Astrocyte (in vitro differentiated cells and primary cell): ENCODE data around the gene CR1L. TPM values are rescaled to one million over a fixed set of nuclear protein-coding genes. Genes with fewer than 3 reads are reported as not detected.
"Not testable (repeated sequence)": the region's sequence is repeated elsewhere in the genome, so short reads cannot be mapped to it uniquely, and the experiment has no call there.

Experiments
- DNase-seq: peaks from one replicate; pipeline ENCODE4 v3.0.0-alpha.2; 2010; ENCODE audit warnings: low read depth
- FAIRE-seq: peaks from 2 replicates; lab custom pipeline; 2011; peaks lifted over from hg19 to GRCh38; lab: Jason Lieb, UNC
- H2AFZ ChIP-seq: 2 replicates; pipeline ENCODE4 v1.6.0; 2012; ENCODE audit warnings: low read depth, low read length, inconsistent platforms
- H3K27ac ChIP-seq: 2 replicates; pipeline ENCODE4 v1.5.1; 2011; ENCODE audit warnings: low read depth, low read length, inconsistent platforms
- H3K27me3 ChIP-seq: 2 replicates; pipeline ENCODE4 v1.6.0; 2011; ENCODE audit warnings: low read length, inconsistent platforms; ENCODE audit not compliant: insufficient read depth
- H3K36me3 ChIP-seq: 2 replicates; pipeline ENCODE4 v1.5.1; 2011; ENCODE audit warnings: low read length, inconsistent platforms; ENCODE audit not compliant: insufficient read depth
- H3K4me1 ChIP-seq: 2 replicates; pipeline ENCODE4 v1.5.1; 2011; ENCODE audit warnings: low read length, inconsistent platforms; ENCODE audit not compliant: insufficient read depth
- H3K4me2 ChIP-seq: 2 replicates; pipeline ENCODE4 v1.6.0; 2012; ENCODE audit warnings: low read length, inconsistent platforms
- H3K4me3 ChIP-seq: 2 replicates; pipeline ENCODE4 v1.5.1; 2011; ENCODE audit warnings: low read depth, mild to moderate bottlenecking, low read length, inconsistent platforms; ENCODE audit not compliant: insufficient read depth
- H3K79me2 ChIP-seq: 2 replicates; pipeline ENCODE4 v1.6.0; 2012; ENCODE audit warnings: mild to moderate bottlenecking, low read length, inconsistent platforms; ENCODE audit not compliant: insufficient read depth
- H3K9ac ChIP-seq: 2 replicates; pipeline ENCODE4 v1.6.0; 2012; ENCODE audit warnings: mild to moderate bottlenecking, low read length, inconsistent platforms
- H3K9me3 ChIP-seq: 2 replicates; pipeline ENCODE4 v1.5.1; 2012; ENCODE audit warnings: low read depth, mild to moderate bottlenecking, low read length, inconsistent platforms; ENCODE audit not compliant: insufficient read depth
- H4K20me1 ChIP-seq: 2 replicates; pipeline ENCODE4 v1.6.0; 2012; ENCODE audit warnings: low read length, inconsistent platforms; ENCODE audit not compliant: insufficient read depth
- H3K27ac Mint-ChIP-seq: one replicate; pipeline ENCODE4 v1.8.0; 2021; ENCODE audit warnings: mild to moderate bottlenecking, mixed read lengths; ENCODE audit not compliant: unreplicated experiment
- H3K27me3 Mint-ChIP-seq: one replicate; pipeline ENCODE4 v1.8.0; 2021; ENCODE audit warnings: low read depth, mixed read lengths; ENCODE audit not compliant: unreplicated experiment
- H3K36me3 Mint-ChIP-seq: one replicate; pipeline ENCODE4 v1.8.0; 2021; ENCODE audit warnings: low read depth, mixed read lengths; ENCODE audit not compliant: unreplicated experiment
- H3K4me1 Mint-ChIP-seq: one replicate; pipeline ENCODE4 v1.8.0; 2021; ENCODE audit warnings: low read depth, mixed read lengths; ENCODE audit not compliant: unreplicated experiment
- H3K4me3 Mint-ChIP-seq: one replicate; pipeline ENCODE4 v1.8.0; 2021; ENCODE audit warnings: mild to moderate bottlenecking, moderate library complexity, mixed read lengths; ENCODE audit not compliant: unreplicated experiment
- H3K9me3 Mint-ChIP-seq: one replicate; pipeline ENCODE4 v1.8.0; 2021; ENCODE audit warnings: mild to moderate bottlenecking, mixed read lengths; ENCODE audit not compliant: unreplicated experiment
- CTCF ChIP-seq: IDR thresholded peaks from 2 replicates; pipeline ENCODE4 v1.5.1; 2011; ENCODE audit warnings: low read depth, mild to moderate bottlenecking, inconsistent platforms, low read length, moderate library complexity; ENCODE audit not compliant: insufficient read depth
- EZH2 ChIP-seq: IDR thresholded peaks from 2 replicates; pipeline ENCODE4 v1.6.1; 2012; ENCODE audit warnings: mild to moderate bottlenecking, low read length, inconsistent platforms; ENCODE audit not compliant: insufficient read depth
- total RNA-seq: library from RNA; stranded (reverse); gene quantifications from 2 replicates; pipeline ENCODE4 v1.2.1, GENCODE V29; 2021

Gene CR1L
- total RNA-seq, 1 donor from 2014 or later = not detected

- not testable (repeated sequence) for H3K27ac ChIP-seq, H3K4me1 Mint-ChIP-seq, H4K20me1 ChIP-seq, H3K79me2 ChIP-seq, H3K36me3 Mint-ChIP-seq, FAIRE-seq, H3K27me3 ChIP-seq, H3K9ac ChIP-seq, H3K27ac Mint-ChIP-seq, H3K4me2 ChIP-seq, H2AFZ ChIP-seq, H3K36me3 ChIP-seq, H3K9me3 ChIP-seq, H3K4me3 ChIP-seq, DNase-seq, H3K9me3 Mint-ChIP-seq, H3K27me3 Mint-ChIP-seq, H3K4me3 Mint-ChIP-seq, H3K4me1 ChIP-seq
These were observed 6.3 kb upstream of the CR1L start for GRCh38 chr1:207638487-207639145.

- H3K4me1 Mint-ChIP-seq, H3K27me3 ChIP-seq, H3K4me3 ChIP-seq, H3K4me3 Mint-ChIP-seq, H3K36me3 Mint-ChIP-seq, H3K4me1 ChIP-seq, H3K9ac ChIP-seq, H3K4me2 ChIP-seq, H3K36me3 ChIP-seq, H3K27ac ChIP-seq, FAIRE-seq, H2AFZ ChIP-seq, DNase-seq, H4K20me1 ChIP-seq, H3K27me3 Mint-ChIP-seq, H3K27ac Mint-ChIP-seq, H3K9me3 ChIP-seq, H3K9me3 Mint-ChIP-seq, H3K79me2 ChIP-seq: not testable (repeated sequence)
These were observed 5.6 kb upstream of the CR1L start for GRCh38 chr1:207639362-207639761.

GRCh38 chr1:207644166-207644851 is 624 bp upstream of the CR1L start:
- H3K9me3 Mint-ChIP-seq = peaks cover 3% of the 10 kb centered on the region
- peaks cover 10% of the 10 kb centered on the region for H3K27me3 ChIP-seq
- no peak overlapping the region for H3K27ac ChIP-seq
- H3K4me3 ChIP-seq = peak overlapping the region; percentile 65
- H3K27ac Mint-ChIP-seq = no peak overlapping the region
- H3K9me3 ChIP-seq = no peaks in the 10 kb centered on the region
- peaks cover 24% of the 10 kb centered on the region for H3K27me3 Mint-ChIP-seq
- no peaks in the 10 kb centered on the region for H3K4me1 Mint-ChIP-seq
- H3K4me2 ChIP-seq = peak overlapping the region; percentile 86
- H2AFZ ChIP-seq = no peak overlapping the region
- FAIRE-seq = no peak
- no peaks in the 10 kb centered on the region for H3K36me3 ChIP-seq
- TF ChIP-seq EZH2 (no peak), CTCF (no peak)
- peak overlapping the region; percentile 73 for H3K4me3 Mint-ChIP-seq
- H3K79me2 ChIP-seq = no peaks in the 10 kb centered on the region
- peaks cover 10% of the 10 kb centered on the region for H3K4me1 ChIP-seq
- H4K20me1 ChIP-seq = no peaks in the 10 kb centered on the region
- no peak for DNase-seq
- H3K9ac ChIP-seq = no peak overlapping the region
- no peaks in the 10 kb centered on the region for H3K36me3 Mint-ChIP-seq
